ENCODE results near the gene CHCHD10.

Gene CHCHD10

DNA sequence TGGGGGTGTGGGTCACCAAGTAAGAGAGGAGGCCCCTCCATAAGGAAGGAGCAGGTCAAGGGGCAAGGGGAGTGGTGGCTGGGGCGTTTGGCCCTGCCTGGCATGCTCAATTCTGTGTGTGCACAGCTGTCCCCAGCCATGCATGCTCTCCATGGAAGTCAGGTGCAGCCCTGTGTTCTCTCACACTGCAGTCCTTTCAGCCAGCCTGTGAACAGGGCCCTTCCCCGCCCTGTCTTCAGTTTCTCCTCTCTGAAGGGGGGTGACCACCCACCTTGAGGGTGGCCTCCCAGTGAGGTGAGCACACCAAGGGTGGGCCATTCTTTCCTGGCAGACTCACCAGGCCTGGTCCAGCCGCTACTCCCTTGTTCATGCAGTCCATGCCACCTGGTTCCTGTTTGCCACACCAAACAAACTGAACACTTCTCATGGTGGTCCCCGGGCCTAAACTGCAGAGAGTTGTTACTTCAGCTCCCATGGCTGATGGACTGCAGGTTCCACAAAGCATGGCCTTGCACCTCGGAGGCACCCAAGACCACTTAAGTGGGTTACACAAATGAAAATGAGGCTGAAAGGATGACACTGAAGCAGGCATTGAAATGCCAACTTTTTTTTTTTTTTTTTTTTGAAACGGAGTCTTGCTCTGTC is 1.7 kb upstream of the CHCHD10 start:
- DNase-seq, result no peak

DNA sequence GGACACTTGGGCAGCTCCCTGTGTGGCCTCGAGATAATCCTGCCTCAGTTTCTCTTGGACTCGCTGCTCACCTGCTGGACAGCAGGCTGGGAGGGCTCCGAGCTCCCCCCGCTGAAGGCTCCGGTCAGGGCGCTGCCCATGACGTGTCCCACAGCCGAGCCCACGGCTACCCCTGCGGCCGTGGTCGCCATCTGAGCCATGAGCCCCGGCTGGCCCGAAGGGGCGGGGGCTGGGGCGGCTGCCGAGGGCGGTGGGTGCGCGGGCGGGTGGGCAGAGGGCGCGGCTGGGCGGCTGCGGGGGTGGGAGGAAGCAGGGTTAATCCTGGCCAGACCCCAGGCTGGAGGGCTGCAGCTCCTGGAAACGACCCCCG is 484 bp downstream of the CHCHD10 start:
- DNase-seq, result no peak

DNA sequence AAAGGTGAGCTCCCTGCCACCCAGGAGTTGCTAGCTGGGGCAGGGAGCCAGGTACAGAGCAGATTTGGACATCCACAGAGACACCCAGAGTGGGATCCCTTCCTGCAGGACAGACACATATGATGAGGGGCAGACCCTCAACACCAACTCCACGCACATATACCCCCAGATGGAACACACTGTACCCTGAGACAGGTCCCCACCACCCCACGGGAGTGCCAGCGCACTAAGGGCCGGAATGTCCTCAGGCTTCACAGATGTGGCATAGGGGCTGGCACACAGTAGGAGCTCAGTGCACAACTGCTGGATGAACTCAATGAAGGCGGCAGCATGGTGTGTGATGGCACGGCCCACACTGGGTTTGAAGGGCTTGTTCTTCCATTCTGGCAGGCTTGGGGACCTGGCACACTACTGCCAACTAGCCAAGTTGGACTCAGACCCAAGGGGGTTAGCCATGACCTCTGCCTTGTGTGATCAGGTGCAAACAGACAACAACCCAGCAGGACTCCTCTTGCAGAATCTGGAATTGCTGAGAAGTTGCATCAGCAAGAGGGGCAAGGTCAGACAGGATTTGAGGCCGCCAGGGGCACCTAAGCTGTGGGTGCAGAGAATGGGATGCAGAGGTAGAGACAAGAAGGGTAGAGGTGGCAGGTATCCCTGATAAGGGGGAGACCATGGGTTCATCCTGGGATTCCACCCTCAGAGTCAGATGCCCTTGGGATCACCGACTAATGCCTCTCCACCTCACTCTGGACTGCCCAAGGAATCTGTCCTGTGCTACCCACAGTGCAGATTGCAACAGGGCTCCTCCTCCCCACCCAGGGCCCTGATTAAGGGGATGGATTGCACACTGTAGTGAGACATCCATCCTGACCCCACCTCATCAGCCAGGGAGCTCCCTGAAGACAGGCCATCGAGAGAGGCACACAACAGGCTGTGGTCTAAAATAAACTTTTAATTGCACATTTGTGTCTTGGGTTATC is 2.6 kb downstream of the CHCHD10 start:
- no peak for DNase-seq

DNA sequence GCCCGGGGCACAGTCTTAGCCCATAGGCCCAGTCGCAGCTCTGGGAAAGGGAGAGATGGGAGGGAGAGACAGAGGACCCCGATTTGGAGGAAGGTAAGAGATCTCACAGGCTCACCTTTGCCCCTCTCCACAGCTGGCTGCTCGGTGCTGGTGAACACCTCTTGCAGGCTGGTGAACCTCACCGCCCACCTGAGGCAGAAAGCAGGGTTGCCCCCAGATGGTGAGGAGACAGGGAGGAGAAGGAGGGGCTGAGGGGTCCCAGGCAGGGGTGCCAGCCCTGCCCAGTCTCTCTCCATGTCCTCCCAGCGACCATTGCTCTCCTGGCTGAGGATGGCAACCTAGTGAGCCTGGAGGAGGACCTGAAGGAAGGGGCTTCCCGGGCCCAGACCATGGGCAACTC is 3.8 kb downstream of the CHCHD10 start:
- no peak for DNase-seq

DNA sequence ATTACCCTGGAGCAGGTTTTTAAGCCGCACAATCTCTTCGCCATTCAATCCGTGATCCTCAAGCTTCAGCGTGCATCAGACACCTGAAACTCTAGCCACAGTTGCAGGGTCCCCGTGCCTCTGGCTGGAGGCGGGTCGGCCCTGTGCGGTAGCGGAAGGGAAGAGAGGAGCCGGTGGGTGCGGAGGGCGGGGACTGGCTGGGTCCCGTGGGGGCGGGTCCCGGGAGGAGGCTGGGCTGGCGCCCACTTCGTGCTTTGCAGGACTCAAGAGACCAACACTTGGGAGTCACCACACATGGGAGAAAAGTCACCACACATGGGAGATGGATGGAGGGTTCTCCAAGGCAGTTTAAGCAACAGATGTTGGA is 4.2 kb downstream of the CHCHD10 start:
- DNase-seq, result no peak

DNA sequence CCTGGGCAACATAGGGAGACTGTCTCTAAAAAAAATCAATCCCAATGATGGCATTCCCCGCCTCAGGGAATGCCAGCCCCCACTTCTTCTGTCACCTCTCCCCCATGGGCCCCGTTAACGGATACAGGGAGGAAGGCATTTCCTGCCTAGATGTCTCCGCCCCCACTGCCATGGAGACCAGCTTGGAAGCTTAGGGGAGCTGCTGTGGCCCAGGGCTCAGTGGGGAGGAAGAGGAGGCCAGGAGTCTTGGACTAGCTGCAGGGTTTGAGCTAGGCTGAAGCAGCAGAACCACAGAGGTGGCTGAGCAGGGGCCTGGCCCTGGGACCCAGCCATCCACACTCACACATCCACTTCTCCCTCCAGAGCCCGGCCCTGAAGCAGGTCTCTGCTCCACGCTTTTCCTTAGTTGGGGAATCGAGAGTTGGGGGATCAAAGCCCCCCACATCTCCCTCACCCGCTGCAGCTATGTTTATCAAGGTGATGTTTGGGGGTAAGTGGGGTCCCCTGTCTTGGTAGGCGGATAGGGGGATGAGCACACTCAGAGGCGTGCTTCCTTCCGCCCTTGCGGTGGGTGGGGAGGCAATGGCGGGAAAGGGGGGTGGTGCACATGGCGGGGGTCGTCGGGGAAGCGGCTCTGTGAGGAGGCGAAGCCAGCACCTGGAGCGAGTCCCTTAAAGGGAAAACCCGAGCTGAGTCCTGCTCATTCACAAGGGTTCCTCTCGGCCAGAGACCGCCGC is 4.8 kb downstream of the CHCHD10 start, which contains the start of gene C22orf15:
C22orf15 (plus strand) TSS at position 149 of the 737 bp plus-strand sequence; CDS start at position 466, 317 bp downstream.
- DNase-seq, result peak; percentile 68

DNA sequence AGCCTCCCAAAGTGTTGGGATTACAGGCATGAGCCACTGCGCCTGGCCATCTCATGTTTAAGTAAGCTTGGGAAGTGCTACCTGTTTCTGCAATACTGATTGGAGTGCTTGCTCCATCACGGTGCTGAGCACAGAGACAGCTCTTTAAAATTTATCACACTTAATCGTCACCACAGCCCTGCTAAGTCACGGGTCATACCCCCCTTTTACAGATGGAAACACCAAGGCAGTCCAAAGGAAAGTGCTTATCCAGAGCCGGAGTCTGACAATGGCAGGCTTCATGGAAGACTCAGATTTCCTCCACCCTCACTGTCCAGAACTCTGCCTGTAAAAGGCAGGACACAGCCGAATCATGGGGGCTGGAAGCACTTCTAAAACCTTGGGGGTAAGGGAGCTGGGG is 7.7 kb downstream of the CHCHD10 start:
- DNase-seq, result no peak

DNA sequence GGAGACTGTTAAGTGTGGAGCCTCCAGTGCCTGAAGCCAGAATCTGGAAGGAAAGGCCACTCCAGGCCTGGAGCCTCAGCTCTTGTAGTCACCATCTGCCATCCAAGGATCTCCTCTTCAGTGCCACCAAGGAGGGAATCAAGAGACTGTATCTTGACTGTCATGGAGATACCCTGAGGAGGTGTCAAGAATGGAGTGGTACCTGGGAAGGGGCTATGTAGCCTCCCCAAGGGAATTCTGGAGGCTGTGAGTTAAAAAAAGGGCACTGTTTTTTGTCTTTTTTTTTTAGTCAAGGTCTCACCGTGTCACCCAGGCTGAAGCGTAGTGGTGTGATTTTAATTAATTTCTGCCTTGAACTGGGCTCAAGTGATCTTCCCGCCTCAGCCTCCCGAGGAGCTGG is 8.2 kb downstream of the CHCHD10 start:
- DNase-seq, result no peak

DNA sequence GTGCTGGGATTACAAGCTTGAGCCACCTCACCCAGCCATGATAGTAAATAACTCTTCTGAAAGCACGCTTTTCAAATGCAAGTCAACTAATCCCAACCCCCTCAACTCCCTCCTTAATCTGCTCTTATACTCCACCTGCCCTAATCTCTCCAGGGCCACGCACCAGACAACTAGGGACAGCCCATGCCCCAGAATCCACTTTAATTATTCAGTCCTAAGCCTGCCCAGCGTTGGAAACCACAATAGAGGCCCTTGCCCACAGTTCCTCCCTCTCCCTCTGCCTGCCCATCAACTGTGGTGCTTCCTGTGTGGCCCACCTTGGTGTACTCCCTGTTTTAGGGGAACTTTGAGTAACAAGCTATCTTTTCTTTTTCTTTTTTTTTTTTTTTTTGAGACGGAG is 10.9 kb downstream of the CHCHD10 start:
- DNase-seq, result no peak

DNA sequence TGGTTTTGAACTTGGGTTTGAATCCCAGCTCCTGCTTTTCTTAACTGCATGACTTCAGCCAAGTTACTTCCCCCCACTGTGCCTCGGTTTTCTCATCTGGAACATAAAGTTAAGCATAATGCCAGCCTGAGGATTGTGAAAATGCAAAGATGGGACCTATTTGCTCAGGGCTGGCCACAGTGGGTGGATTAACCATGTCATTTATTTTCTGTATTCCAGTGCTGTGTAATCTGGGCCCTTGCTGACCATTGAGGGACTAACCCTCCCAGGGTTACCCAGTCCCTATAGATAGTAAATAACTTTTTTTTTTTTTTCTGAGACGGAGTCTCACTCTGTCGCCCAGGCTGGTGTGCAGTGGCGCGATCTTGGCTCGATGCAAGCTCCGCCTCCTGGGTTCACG is 12.1 kb downstream of the CHCHD10 start:
- no peak for DNase-seq

DNA sequence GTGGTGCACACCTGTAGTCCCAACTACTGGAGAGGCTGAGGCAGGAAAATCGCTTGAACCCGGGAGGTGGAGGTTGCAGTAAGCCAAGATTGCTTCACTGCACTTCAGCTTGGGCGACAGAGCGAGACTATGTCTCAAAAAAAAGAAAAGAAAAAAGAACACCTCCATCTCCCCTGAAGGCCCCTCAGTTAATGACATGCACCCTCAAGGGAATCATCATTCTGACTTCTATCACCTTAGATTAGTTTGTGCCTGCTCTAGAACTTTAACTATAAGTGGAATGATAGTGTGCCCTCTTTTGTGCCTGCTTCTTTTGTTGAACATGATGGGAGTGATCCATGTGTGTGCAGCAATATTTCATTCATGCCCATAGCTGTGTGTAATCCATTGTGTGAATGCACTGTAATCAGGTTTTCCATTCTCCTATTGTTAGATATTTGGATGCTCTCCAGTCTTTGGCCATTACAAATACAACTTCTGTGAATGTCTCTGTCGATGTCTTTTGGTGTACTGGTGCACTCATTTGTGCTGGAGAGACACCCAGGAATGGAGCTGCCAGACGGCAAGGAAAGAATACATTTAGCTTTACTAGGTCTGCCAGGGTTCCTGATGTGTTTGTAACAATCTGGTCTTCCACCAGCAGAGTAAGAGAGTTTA is 12.7 kb downstream of the CHCHD10 start:
- no peak for DNase-seq

DNA sequence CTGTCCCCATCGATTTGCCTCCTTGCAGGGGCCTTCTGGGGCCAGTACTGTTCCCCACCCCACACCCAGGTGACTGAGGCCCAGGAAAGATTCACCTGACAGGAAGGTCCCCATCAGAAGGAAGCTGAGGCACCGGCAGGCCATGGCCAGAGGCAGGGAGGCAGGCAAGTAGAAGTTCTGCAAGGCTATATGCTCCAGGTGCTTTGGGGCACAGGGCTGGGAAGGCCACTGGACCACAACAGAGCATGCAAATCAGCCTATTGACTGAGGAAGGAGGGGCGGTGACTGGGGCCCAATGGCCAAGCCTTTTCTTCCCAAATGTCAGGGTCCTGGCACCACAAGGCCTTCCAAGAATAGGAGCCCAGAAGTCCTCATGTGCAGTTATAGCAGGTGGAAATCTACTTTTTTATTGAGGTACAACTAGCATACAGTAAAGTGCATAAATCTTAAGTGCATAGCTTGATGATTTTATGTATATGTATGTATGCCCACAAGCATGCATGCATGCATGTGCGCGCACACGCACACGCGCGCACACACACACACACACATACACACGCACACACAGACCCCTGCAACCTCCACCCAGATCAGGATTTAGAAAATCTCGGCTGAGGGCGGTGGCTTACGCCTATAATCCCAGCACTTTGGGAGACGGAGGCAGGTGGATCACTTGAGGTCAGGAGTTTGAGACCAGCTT is 13.4 kb downstream of the CHCHD10 start, which contains the start of gene VPREB3:
VPREB3 (minus strand) TSS at position 206 of the 700 bp plus-strand sequence; CDS start at position 144, 62 bp downstream.
- no peak for DNase-seq

DNA sequence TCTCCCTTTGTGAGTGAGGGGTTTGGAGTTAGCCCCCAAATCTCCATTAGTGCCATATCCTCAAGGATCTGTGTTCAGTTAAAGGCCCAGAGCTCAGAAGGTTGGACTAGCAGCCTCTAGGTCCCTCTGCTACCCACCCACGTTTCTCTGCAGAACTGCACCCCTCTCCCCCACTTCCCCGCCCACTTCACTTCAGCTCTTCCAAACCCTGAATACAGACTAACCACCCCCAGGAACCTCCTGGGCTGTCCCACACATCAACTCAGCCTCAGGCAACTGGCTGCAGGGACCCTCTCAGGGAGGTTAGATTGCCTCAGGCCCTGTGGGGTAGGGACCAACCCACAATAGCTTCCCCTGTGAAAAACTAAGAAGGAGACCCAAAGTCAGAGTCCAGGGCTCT is 14.4 kb downstream of the CHCHD10 start:
- no peak for DNase-seq

DNA sequence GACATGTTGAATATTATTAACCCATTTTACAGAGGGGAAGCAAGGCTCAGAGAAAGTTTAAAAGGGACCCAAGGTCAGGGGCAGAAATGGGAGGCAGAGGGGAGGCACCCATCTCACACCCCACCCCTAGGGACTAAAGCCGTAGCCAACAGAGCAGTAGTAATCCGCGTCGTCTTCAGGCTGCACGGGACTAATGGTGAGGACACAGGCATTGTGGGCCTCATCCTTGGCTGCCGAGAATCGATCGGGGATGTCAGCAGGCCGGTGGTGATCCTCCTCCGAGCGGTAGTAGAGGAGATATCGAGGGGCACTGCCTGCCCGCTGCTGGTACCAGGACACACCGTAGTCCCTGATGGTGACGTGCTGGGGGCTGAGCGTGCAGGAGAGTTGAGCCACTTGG is 15.0 kb downstream of the CHCHD10 start:
- DNase-seq, result no peak

DNA sequence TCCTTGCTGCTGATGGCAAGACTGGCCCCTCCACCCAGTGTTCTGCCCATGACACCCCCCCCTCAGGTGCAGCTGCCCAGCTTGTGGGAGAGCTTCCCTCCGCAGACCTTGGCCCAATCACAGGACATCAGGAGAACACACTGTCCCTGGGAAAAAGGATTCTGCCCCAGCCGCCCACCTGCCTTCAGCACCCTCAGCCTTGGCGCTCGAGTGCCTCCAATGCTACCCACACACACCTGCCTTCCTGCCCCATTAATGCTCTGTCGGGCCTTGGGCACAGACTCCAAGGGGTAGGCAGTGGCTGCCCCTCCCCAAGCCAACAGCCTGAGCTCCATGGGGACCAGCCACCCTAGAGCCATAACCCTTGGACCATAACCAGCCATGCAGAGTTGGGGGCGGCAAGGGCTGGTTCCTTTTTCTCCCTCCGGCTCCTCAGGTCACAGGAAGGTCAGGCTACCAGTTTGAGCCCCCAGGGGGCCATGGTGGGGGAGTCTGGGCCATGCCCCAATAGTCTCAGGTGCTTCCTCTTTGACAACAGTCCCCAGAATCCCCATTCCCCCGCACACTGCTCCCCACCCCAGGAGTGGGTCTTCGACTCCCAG is 15.6 kb downstream of the CHCHD10 start:
- DNase-seq, result no peak

DNA sequence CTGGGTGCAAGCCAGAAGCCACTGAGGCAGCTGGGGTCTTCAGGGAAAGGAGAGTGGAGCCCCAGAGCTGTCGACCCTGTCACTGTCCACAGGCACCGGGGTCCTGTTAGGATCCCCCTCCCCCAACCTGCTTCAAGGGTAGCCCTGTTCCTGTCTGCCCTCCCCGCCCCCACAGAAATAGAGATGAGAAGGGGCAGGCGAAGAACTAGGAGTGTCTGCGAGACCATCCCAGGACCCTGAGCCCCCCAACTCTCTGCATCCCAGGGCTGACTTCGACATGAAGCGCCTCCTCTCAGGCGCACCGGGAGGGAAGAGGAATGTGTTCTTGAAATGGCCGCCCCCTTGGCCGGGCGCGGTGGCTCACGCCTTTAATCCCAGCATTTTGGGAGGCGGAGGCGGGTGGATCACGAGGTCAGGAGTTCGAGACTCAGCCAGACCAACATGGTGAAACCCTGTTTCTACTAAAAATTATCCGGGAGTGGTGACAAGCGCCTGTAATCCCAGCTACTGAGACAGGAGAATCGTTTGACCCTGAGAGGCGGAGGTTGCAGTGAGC is 16.3 kb downstream of the CHCHD10 start:
- DNase-seq, result peak; percentile 17

DNA sequence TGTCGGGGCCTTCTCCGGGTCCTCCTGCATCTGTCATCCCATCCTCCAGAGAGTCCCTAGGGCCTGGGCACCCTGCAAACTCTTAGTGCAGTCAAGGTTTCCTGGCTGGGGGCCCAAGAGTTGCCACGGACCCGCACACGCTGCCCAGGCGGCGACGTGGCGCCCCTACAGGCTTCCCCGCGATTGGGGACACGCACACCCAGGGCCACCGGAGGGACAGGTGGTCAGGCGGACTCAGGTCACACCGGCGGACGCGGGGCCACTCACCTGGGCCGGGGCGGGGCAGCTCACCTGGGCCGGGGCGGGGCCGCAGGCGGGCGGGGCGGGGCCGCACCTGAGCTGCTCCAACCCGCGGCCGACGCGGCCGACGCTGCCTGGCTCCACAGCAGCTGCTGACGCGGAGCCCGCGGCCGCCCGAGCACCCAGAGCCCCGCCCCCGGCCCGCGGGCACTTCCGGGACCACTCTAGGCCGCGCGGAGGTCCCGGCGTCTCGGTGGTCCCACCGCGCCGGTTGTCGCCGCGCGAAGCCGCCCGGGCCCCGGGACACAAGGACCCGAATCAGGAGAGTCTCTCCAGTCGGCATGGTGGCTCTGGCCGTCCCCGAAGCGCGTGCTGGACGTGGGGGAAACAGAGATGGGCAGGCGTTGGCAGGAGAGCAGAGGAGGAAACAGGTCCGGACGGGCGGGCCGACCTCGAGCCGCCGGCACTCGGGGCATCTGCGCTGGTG is 16.9 kb downstream of the CHCHD10 start, which contains the start of gene ZNF70:
ZNF70 (minus strand) TSS at position 399 of the 727 bp plus-strand sequence. CDS start 5,972 bp downstream, outside the sequence.
- DNase-seq, result peak; percentile 76

DNA sequence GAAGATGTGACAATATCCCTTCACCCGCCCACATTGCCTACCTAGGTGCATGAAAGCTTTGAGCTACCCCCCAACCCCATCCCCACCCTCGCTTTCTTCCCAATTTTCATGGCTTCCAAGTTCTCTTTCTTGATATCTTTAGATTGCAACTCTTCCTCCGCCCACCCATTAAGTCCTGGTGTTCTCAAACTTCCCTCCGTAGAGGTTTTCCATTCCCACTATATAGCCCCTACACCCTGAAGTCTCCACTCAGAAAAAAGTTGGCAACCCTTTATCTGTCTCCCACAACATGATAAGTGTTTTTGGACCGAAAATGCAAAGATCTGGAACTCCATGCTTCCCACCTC is 17.4 kb downstream of the CHCHD10 start:
- DNase-seq, result no peak

DNA sequence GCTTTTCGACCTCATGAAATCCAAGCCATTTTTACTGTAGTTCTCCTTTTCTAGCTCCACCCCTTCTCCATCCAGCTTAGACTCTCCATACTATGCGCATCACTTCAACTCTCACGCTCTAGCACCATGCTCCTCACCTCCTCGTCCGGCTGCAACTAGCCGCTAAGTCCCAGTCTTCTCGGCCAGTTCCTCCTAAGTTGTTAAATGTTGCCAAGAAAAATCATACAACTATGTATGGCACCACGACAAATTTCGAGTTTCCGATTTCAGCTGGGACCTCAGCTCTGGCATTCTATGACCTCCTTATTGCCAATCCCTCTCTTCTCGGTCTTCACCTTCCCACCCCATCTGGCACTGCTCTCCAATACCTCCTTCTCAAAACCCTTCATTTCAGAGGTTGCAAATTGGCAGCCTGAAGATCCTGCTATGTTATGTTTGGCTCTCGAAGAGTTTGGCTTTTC is 17.9 kb downstream of the CHCHD10 start:
- no peak for DNase-seq

DNA sequence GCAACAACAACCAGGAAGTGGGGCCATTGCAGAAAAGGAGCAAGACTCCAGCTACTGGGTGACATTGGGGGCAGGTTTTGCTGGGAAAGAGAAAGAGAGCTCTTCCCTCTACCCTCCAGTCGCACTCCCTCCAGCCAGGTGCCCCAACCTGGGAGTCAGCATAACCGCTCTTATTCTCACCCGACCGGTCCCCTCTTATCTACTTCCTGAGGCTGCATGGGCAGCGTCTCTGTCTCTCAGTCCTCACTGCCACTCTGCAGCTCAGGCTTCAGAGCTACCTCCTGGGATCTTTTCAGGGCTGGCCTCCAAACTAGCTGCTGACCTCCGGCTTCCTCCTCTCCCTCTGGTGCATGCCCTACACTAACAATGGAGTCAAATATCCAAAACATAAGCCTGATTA is 22.0 kb downstream of the CHCHD10 start:
- DNase-seq, result no peak

DNA sequence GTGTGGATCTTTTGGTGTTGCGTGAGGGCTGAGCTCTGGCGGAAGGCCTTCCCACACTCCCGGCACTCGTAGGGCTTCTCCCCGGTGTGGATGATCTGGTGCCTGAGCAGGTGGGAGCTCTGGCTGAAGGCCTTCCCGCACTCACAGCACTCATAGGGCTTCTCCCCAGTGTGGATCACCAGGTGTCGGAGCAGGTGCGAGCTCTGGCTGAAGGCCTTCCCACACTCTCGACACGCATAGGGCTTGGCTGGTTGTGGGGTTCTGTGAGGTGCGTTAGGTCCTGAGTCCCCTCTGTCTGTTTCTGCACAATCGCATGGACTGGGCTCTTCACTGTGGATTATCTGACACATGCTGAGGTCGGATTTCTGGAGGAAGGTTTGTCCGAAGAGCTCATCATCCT is 23.3 kb downstream of the CHCHD10 start:
- DNase-seq, result no peak

Data from fibroblast of upper back skin (primary cell).